Left lobe of liver (tissue), 2 donors: ENCODE data around the gene AFMID. TPM values are rescaled to one million over a fixed set of nuclear protein-coding genes. Genes with fewer than 3 reads are reported as not detected.
"Not testable (repeated sequence)": the region's sequence is repeated elsewhere in the genome, so short reads cannot be mapped to it uniquely, and the experiment has no call there.

Experiments
- ATAC-seq: fragments of 200-7000 bp; cut with Tn5 transposase; one replicate; pipeline ENCODE4 v1.9.1; 2020; ENCODE audit warnings: mild to moderate bottlenecking, moderate library complexity
- DNase-seq: peaks from one replicate; pipeline ENCODE4 v3.0.0-alpha.2; 2020; ENCODE audit warnings: low spot score
- total RNA-seq: library from RNA; stranded (reverse); gene quantifications from one replicate; pipeline ENCODE4 v1.2.1, GENCODE V29; 2021
- donor health status: DM: no; HTN: no; CAD: no; lungs with moderate emphysema.
- donor health status: DM: no; HTN: yes; CAD: no.

AFMID gene
- total RNA-seq, 1 donor from 2014 or later, result 145 TPM

DNA sequence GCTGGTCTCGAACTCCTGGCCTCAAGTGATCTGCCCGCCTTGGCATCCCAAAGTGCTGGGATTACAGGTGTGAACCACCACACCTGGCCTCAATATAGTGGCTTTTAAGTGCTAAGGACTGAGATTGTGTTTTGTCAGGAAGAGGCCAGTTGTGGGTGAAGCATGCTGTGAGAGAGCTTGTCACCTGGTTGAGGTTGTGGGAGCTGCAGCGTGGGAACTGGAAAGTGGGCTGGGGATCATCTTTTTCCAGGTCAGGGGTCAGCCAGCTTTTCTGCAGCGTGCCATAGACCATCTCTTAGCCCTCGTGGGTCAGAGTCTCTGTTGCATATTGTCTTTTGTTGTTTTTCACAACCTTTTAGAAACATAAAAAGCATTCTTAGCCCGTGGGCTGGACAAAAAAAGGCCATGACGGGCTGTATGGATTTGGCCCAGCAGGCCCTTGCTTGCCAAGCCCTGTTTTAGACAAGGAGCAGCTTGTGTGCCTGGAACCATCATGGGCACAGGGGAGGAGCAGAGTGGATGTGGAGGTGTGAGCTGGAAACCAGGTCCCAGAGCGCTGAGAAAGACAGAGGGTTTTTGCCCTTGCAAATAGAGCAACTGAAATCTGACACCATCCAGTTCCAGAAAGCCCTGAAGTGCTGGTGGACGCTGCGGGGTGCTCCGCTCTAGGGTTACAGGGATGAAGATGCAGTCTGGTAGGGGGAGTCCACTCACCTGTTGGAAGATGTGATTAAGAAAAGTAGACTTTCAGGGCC, 32.4 kb downstream of the AFMID start:
- no peak for ATAC-seq
- DNase-seq, result no peak

DNA sequence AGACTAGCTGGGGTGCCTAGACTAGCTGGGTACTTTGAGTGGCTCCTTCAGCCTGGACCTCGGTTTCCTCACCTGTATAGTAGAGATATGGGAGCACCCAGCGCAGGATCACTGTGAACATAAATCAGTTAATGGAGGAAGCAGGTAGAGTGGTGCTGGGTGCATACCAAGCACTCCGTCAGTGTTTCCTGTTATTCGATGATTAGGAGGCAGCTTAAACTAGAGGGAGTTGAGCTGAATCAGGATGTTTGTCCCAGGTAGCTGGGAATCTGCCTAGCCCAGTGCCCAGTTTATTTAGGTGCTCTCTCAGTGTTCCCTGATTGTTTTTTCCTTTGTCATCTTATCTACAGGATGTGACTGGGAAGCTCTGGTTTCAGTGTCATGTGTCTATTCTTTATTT, 35.9 kb downstream of the AFMID start:
- DNase-seq (no peak), ATAC-seq (peak; percentile 18)

DNA sequence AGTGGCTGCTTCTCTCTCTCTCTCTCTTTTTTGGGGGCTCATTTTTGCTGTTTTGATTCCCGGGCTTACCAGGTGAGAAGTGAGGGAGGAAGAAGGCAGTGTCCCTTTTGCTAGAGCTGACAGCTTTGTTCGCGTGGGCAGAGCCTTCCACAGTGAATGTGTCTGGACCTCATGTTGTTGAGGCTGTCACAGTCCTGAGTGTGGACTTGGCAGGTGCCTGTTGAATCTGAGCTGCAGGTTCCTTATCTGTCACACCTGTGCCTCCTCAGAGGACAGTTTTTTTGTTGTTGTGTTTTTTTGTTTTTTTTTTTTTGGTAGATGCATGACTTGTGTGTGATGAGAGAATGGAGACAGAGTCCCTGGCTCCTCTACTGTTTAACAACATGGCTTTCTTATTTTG, 36.6 kb downstream of the AFMID start:
- no peak for ATAC-seq

DNA sequence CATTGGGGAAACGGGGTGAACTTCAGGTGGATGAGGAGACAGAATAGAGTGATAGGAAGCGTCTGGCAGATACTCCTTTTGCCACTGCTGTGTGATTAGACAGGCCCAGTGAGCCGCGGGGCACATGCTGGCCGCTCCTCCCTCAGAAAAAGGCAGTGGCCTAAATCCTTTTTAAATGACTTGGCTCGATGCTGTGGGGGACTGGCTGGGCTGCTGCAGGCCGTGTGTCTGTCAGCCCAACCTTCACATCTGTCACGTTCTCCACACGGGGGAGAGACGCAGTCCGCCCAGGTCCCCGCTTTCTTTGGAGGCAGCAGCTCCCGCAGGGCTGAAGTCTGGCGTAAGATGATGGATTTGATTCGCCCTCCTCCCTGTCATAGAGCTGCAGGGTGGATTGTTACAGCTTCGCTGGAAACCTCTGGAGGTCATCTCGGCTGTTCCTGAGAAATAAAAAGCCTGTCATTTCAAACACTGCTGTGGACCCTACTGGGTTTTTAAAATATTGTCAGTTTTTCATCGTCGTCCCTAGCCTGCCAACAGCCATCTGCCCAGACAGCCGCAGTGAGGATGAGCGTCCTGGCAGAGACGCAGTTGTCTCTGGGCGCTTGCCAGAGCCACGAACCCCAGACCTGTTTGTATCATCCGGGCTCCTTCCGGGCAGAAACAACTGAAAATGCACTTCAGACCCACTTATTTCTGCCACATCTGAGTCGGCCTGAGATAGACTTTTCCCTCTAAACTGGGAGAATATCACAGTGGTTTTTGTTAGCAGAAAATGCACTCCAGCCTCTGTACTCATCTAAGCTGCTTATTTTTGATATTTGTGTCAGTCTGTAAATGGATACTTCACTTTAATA, 37.3 kb downstream of the AFMID start:
- ATAC-seq, result no peak

More for the DNA sequence above, 36.6 kb downstream of the AFMID start:
- no peak for DNase-seq

DNA sequence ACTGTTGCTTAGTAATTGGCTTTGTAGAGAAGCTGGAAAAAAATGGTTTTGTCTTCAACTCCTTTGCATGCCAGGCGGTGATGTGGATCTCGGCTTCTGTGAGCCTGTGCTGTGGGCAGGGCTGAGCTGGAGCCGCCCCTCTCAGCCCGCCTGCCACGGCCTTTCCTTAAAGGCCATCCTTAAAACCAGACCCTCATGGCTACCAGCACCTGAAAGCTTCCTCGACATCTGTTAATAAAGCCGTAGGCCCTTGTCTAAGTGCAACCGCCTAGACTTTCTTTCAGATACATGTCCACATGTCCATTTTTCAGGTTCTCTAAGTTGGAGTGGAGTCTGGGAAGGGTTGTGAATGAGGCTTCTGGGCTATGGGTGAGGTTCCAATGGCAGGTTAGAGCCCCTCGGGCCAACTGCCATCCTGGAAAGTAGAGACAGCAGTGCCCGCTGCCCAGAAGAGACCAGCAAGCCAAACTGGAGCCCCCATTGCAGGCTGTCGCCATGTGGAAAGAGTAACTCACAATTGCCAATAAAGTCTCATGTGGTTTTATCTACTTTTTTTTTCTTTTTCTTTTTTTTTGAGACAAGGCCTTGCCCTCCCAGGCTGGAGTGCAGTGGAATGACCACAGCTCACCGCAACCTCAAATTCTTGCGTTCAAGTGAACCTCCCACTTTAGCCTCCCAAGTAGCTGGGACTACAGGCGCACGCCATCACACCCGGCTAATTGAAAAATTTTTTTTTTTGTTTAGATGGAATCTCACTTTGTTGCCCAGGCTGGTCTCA, 38.1 kb downstream of the AFMID start:
- ATAC-seq (no peak), DNase-seq (no peak)

More for the DNA sequence above, 37.3 kb downstream of the AFMID start:
- no peak for DNase-seq

DNA sequence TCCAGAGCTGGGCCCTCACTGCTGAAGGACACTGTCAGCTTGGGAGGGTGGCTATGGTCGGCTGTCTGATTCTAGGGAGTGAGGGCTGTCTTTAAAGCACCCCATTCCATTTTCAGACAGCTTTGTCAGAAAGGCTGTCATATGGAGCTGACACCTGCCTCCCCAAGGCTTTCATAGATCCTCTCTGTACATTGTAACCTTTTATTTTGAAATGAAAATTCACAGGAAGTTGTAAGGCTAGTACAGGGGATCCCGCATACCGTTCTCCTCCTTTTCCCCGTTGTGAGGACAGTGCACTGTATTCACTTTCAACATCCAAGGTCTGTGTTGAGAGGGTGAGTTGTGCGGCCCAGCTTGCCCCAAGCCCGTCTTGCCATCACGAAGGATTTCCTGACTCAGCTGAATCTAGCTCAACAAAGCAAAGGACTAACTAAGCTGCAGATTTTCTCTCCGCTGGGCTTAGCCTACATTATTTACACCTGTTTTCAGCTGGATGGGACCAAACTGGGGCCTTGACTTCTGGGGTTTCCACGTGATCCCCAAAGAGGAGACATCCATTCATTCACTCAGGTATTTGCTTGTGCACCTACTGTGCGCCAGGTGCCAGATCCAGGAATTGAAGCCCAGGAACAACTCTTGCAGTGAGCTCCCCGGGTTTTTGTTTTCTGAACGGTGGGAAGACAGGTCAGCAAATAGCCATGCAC, 39.0 kb downstream of the AFMID start:
- DNase-seq (no peak), ATAC-seq (no peak)

DNA sequence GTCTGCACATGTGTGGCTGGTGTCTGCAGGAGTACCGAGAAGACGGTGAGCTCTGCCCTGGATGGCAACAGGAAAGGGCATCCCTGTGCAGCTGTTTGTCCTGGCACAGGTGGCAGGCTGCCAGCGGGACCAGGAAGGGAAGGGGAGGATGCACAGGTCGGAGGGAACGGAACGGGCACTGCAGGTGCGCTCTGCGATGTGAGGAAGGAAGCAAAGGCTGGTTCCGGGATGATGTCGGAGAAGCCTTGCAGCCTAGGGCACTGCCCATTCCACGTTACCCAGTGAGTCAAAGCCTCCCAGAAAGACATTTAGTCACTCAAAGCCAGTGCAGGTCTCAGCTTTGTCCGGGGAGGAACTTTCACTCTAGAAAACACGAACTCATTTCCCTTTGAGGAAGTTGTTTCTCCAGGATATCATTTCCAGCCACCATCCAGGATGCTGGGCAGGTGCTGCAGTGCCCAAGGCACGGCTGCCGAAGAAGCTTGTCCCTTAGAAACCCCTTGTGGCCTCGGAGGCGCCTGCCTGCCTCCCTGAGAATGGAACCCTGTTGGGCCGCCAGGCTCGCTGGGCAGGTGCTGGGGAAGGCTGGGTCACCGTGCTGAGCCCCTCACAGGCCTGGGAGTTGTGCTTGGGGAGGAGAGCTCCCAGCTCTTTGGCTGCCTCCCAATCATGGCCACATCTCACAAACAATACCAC, 39.7 kb downstream of the AFMID start:
- no peak for ATAC-seq
- DNase-seq, result no peak

DNA sequence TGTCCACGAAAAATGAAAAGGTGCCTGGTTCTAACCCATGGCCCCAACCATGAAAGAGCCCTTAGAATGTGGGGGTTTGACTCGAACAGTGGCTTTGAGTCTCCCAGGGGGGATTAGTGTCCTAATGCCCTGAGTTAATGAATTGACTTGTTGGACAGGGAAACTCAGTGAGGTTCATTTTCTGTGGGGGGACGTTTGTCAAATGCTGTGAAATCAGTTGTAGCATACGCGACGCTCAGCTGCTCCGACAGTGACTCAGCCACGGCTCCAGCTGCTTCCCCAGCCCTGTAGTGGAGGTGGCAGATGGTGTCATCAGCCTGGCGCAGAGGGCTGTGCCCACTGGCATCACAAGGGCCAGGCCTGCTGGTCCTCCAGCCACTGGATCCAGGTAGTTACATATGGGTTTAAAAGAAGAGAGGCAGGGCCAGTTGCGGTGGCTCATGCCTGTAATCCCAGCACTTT, 40.3 kb downstream of the AFMID start:
- DNase-seq (no peak), ATAC-seq (no peak)

DNA sequence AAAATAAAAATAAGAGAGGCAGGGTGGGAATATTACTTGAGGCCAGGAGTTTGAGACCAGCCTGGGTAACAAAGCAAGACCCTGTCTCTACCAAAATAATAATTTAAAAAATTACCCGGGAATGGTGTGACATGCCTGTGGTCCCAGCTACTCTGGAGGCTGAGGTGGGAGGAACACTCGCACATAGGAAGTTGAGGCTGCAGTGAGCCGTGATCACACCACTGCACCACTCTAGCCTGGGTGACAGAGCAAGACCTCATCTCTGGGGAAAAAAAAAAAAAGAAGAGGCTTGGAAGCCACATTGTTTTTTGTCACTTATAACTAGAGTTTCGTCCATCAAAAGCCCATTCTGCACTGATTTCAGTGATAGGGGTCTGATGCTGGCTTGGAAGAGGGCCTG, 41.0 kb downstream of the AFMID start:
- DNase-seq, result no peak
- ATAC-seq, result no peak

DNA sequence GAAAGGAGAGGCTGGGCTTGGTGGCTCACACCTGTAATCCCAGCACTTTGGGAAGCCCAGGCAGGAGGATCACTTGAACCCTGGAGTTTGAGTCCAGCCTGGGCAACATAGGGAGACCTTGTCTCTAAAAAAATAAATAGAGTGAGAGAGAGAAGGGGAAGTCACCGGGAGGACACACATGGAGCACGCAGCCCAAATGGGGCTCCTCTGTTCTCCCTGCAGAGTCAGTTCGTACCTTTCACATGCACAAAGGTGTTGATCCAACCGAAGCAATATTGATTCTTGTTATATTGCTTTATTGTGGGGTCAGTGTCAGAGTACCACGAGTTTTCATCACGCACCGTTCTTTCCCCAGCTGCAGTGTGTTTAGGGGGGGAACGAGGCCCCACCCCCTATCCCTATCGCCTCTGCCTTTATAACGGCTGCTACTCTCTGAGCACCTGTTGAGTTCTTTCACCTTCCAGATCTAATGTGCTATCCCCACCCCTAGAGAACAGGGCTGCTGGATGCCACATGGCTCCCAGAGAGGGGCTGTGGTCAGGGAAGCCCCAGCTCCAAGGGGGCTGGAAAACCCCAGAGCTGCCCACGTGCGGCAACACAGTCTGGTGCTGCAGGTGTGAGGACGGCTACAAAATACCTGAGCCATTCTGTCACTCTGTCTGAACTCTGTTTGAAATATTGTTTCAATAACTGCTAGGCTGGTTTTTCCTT, 43.2 kb downstream of the AFMID start:
- ATAC-seq (no peak), DNase-seq (no peak)

DNA sequence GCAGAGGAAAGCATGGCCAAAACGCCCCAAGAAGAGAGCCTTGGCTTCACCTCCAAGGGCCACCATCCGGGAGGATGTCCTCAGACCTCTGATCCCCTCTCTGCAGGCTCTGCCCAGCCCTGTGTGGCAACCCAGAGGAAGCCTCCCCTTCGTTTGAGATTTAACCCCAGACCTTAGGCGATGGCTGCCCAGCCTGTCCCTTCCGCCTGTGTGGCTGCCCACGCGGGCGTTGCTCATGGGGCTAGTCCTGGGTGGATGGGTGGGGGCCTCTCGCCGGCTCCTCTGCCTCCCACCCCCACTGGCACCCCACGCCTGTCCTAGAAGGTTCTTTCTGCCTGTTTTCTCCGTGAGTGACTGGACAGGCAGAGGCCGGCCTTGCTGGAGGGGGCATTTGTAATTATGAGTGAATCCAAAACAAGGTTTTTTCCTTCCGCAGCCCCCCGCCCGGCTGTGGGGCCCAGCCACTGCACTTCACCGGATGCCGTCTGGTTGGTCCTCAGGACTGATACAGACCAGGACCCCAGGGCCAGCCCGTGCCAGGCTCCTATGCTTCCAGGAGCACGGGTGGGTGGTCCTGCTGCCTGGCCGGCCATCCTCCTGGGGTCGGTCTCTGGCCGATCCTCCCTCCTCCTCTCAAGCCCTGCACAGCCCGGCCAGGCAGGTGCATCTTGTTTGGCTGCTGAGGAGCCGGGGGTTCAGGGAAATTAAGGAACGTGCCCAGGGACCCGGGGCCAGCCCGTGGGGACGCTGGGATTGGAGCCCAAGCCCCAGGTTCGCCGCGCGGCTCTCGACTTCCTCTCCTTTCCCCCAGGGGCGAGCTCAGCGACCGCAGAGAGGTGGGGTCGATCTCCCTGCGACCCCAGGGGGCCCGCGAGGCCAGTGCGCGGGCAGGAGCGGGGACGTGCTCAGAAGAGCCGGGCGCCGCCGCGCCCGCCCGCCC, 44.1 kb downstream of the AFMID start, which contains the start of gene TMEM235:
TSS of gene TMEM235 (plus strand) at position 636 of the 940 bp plus-strand sequence. CDS start 393 bp downstream, outside the sequence.
- DNase-seq, result no peak
- no peak for ATAC-seq

DNA sequence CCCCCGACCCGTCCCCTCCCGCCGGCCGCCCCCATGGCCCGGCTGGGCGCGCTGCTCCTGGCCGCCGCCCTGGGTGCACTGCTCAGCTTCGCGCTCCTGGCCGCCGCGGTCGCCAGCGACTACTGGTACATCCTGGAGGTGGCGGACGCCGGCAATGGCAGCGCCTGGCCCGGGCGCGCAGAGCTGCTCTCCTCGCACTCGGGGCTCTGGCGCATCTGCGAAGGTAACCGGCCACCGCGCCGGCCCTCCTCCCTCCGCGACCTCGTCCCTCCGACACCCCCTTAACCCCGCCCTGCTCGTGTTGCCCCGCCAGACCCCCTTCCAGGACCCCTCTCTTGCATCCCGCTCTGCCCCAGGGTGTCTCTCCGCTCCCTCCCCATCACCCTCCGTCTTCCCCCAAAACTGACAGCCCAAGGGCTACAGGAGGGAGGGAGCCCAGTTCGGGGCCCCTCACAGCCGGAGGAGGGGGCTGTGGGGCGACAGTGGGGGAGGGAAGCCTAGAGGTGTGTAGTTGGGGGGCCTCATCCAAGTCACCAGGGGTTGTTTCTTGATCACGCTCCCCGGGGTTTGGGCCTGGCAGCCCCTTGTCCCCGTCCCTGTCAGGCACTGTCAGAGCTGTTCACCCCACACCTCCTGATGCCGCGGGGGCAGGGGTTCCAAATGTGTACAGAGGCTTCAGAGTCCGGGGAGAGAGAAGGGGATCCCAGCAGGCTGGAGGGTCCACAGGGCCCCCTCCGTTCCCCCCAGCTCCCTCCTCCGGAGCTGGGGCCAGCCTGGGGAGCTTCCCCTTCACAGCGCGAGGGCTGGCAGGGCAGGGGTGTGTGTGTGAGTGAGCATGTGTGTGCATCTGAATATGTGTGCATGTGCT, 45.1 kb downstream of the AFMID start:
- ATAC-seq (no peak), DNase-seq (no peak)

DNA sequence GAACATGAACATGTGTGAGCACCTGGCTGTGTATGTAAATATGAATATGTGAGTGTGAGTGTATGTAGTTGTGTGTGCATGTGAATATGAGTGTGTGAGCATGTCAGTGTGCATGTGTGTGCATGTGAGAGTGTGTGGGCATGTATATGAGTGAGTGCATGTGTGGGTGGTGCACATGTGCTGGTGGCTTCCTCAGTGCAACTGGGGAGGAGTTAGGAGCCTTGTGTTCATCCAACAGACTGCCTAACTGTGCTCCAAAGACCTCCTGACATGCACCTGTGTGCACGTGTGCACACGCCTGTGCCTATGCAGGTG, 45.7 kb downstream of the AFMID start:
- DNase-seq (no peak), ATAC-seq (no peak)

DNA sequence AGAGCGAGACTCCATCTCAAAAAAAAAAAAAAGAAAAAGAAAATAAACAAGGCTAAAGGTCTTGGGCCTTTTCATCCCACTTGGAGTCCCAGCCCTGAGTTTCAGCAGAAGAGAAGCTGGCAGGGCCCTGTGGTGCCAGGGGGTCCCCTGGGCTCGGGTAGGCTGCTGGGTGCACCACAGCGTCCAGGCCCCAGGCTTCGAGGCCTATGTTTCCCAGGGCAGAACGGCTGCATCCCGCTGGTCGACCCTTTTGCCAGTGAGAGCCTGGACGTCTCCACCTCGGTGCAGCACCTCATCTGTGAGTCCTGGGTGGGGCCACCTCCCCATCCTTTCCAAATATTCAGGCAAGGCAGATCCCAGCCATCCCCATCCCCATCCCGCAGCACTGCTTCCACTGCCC, 46.5 kb downstream of the AFMID start:
- no peak for DNase-seq
- no peak for ATAC-seq

DNA sequence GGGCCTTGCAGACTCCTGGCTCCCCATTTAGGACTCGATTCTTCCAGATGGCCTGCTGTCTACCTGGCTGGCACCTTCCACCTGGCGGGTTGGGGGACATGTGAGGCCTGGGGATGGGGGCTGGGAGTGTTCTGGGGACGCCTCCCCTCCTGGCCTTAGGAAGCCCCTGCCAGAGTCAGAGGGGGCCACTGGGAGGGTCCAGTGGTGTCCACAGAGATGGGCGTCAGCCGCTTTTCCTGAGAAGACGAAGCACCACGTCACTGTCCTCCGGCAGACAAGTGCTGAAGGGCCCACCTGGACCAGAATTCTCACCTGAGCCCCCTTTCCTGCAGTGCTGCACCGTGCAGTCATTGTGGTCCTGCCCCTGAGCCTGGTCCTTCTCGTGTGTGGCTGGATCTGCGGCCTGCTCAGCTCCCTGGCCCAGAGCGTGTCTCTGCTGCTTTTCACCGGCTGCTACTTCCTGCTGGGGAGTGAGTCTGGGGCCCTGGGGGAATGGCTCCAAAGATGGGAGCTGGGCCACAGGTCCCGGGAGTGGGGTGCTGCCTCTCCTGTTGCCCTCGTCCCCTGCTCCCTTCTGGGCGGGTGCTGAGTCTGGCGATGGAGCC, 47.2 kb downstream of the AFMID start:
- ATAC-seq (no peak), DNase-seq (no peak)

DNA sequence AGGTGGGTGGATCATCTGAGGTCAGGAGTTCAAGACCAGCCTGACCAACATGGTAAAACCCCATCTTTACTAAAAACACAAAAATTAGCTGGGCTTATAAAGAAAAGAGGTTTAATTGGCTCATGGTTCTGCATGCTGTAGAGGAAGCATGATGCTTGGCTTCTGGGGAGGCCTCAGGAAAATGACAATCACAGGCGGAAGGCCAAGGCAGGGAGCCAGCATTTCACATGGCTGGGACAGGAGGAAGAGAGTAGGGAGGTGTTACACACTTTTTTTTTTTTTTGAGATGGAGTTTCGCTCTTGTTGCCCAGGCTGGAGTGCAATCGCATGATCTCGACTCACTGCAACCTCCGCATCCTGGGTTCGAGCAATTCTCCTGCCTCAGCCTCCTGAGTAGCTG, 47.9 kb downstream of the AFMID start:
- peak; percentile 42 for ATAC-seq
- DNase-seq, result not testable (repeated sequence)

DNA sequence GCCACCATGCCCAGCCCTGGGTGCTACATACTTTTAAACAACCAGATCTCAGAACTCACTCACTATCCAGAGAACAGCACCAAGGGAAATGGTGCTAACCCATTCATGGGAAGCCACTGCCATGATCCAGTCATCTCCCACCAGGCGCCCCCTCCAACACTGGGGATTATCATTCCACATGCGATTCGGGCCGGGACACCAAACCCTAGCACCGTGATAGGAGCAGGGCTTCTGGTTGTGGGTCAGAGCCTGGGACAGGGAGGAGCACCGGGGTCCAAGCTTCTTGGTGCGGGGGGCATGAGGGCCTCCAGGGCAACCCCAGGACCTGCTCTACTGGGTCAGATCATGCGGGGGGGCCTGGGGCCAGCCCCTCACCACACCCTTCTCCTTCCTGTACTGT, 48.7 kb downstream of the AFMID start:
- DNase-seq, result no peak
- ATAC-seq, result no peak
